Measurements from ENCODE around the gene CUL4A.

GRCh38 chr13:113202912-113203311, 6.5 kb upstream of the CUL4A start:
- no peak for TF ChIP-seq CTCF (IDR thresholded peaks at IDR 0.05)
- no peak for TF ChIP-seq POLR2AphosphoS5 (IDR thresholded peaks at IDR 0.05)

Measured in upper lobe of left lung (tissue), 4 donors.